A673 (cell line): ENCODE data around the gene TENM3.

ENCODE experiments used
- EZH2 ChIP-seq: fragments of 200-600 bp; sonication (generic); IDR thresholded peaks from 2 replicates; pipeline ENCODE4 v1.6.1; 2017; ENCODE audit warnings: borderline replicate concordance, low read depth, mild to moderate bottlenecking, mixed read lengths, antibody characterized with exemption, low read length; ENCODE audit not compliant: poor library complexity, severe bottlenecking
- TF ChIP-seq, protein P1 (sequence below): fragments of 300-800, 200-600 bp; sonication (generic); conservative IDR thresholded peaks from 2 replicates; pipeline ENCODE4 v1.5.1; 2017; ENCODE audit warnings: low read depth, mild to moderate bottlenecking, antibody characterized with exemption, low read length, moderate library complexity, mixed read lengths

DNA sequence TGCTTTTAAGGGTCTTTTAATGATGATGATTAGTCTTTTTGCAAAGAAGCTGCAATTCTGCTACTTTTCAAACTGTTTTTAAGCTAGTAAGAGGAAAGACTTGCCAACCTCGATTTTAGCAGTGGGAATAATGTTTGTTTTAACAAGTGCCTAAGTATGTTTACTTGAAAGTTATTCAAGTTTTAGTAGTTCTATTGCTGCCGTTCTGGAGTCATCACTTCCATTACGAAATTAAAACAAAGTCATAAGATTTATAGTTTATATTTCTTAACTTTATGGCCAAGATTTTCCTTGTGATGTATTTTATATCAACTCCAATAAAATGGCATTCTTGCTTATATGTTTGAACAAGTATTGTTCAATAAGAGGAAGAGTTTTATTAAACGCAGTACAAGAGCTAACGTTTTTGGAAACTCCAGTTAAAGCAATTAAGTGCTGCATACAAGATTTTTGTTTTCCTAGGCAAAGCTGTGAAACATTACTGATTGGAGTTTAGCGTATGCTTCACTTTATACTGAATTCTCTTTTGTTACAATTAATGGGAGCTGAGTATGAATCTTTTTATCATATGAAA is 211.3 kb downstream of the TENM3 start:
- TF ChIP-seq, protein P1, sequence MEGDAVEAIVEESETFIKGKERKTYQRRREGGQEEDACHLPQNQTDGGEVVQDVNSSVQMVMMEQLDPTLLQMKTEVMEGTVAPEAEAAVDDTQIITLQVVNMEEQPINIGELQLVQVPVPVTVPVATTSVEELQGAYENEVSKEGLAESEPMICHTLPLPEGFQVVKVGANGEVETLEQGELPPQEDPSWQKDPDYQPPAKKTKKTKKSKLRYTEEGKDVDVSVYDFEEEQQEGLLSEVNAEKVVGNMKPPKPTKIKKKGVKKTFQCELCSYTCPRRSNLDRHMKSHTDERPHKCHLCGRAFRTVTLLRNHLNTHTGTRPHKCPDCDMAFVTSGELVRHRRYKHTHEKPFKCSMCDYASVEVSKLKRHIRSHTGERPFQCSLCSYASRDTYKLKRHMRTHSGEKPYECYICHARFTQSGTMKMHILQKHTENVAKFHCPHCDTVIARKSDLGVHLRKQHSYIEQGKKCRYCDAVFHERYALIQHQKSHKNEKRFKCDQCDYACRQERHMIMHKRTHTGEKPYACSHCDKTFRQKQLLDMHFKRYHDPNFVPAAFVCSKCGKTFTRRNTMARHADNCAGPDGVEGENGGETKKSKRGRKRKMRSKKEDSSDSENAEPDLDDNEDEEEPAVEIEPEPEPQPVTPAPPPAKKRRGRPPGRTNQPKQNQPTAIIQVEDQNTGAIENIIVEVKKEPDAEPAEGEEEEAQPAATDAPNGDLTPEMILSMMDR, result no peak
- no peak for TF ChIP-seq EZH2
